ENCODE results near the gene HLA-DPB1. TPM values are rescaled to one million over a fixed set of nuclear protein-coding genes. Genes with fewer than 3 reads are reported as not detected.

The HLA-DPB1 gene
- polyA plus RNA-seq, 1 experiment, result 11.2 TPM

GRCh38 chr6:33117811-33118277, 42.1 kb downstream of the HLA-DPB1 start:
- H3K36me3 ChIP-seq (ENCODE audit: control insufficient read depth, insufficient read depth, low read length), result no peaks in the 10 kb centered on the region
- no peak for TF ChIP-seq CTCF (IDR thresholded peaks at IDR 0.05; ENCODE audit: insufficient read depth, low read depth, low read length)
- DNase-seq (ENCODE audit: low read depth), result no peak
- no peak overlapping the region for H3K4me3 ChIP-seq (ENCODE audit: low read depth, low read length)
- ChIA-PET POLR2A (no interaction called here), CTCF (interaction anchor here (0.9 to 4.3 kb wide), 9 partner anchors 11 to 131 kb away, joined by 3 to 27 read pairs (median 11); no protein-coding TSS in a partner anchor)
- H3K27me3 ChIP-seq (ENCODE audit: control insufficient read depth, insufficient read depth, low read length), result peaks cover 39% of the 10 kb centered on the region

GRCh38 chr6:33118525-33119123, 42.8 kb downstream of the HLA-DPB1 start:
- TF ChIP-seq CTCF (IDR thresholded peaks at IDR 0.05; ENCODE audit: insufficient read depth, low read depth, low read length), result peak; percentile 65
- ChIA-PET POLR2A (no interaction called here), CTCF (interaction anchor here (0.8 to 4.3 kb wide), 16 partner anchors 10 to 181 kb away, joined by 3 to 33 read pairs (median 4); no protein-coding TSS in a partner anchor)
- H3K4me3 ChIP-seq (ENCODE audit: low read depth, low read length), result no peak overlapping the region
- DNase-seq (ENCODE audit: low read depth), result no peak
- H3K36me3 ChIP-seq (ENCODE audit: control insufficient read depth, insufficient read depth, low read length), result no peaks in the 10 kb centered on the region
- peaks cover 32% of the 10 kb centered on the region for H3K27me3 ChIP-seq (ENCODE audit: control insufficient read depth, insufficient read depth, low read length)

DNA sequence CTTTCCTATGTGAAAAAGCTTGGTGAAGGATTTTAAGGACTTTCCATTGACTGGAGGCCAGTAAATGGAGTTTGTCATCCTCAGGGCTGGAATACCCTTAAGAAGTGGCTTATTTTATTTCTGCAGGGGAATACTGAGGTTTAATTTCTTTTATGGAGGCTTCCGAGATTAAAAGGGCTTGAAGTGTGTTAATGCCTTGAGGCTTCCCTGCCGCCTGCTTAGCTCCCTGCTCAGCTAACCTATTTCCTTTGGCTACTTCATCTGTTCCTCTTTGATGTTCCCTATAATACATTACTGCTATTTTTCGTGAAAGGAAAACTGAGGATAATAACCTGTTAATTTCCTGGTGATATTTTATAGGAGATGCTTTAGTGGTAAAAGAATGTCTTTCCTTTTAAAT, 44.2 kb downstream of the HLA-DPB1 start:
- DNase-seq (ENCODE audit: low read depth), result no peak
- TF ChIP-seq CTCF (IDR thresholded peaks at IDR 0.05; ENCODE audit: insufficient read depth, low read depth, low read length), result no peak
- peaks cover 27% of the 10 kb centered on the region for H3K27me3 ChIP-seq (ENCODE audit: control insufficient read depth, insufficient read depth, low read length)
- no peaks in the 10 kb centered on the region for H3K36me3 ChIP-seq (ENCODE audit: control insufficient read depth, insufficient read depth, low read length)
- no peak overlapping the region for H3K4me3 ChIP-seq (ENCODE audit: low read depth, low read length)
- ChIA-PET POLR2A (no interaction called here), CTCF (interaction anchor here (0.6 to 4.3 kb wide), 17 partner anchors 13 to 264 kb away, joined by 3 to 33 read pairs (median 5); no protein-coding TSS in a partner anchor)

GRCh38 chr6:33123181-33123580, 47.4 kb downstream of the HLA-DPB1 start:
- H3K4me3 ChIP-seq (ENCODE audit: low read depth, low read length), result no peak overlapping the region
- no peak for TF ChIP-seq CTCF (IDR thresholded peaks at IDR 0.05; ENCODE audit: insufficient read depth, low read depth, low read length)
- peaks cover 3% of the 10 kb centered on the region for H3K27me3 ChIP-seq (ENCODE audit: control insufficient read depth, insufficient read depth, low read length)
- no peak for DNase-seq (ENCODE audit: low read depth)
- H3K36me3 ChIP-seq (ENCODE audit: control insufficient read depth, insufficient read depth, low read length), result no peaks in the 10 kb centered on the region
- CTCF ChIA-PET, result interaction anchor here (0.9 to 1.8 kb wide), 4 partner anchors 11 to 125 kb away, joined by 3 to 7 read pairs (median 3); no protein-coding TSS in a partner anchor
- POLR2A ChIA-PET, result no interaction called here

- H3K4me3 ChIP-seq (ENCODE audit: low read depth, low read length), result no peak overlapping the region
- TF ChIP-seq CTCF (IDR thresholded peaks at IDR 0.05; ENCODE audit: insufficient read depth, low read depth, low read length), result peak; percentile 36
- no peaks in the 10 kb centered on the region for H3K36me3 ChIP-seq (ENCODE audit: control insufficient read depth, insufficient read depth, low read length)
- no peak for DNase-seq (ENCODE audit: low read depth)
- CTCF ChIA-PET, result interaction anchor here (0.7 to 3.4 kb wide), 8 partner anchors 10 to 124 kb away, joined by 3 to 14 read pairs (median 5); partner anchors contain the start of gene HSD17B8
- peaks cover 6% of the 10 kb centered on the region for H3K27me3 ChIP-seq (ENCODE audit: control insufficient read depth, insufficient read depth, low read length)
- POLR2A ChIA-PET, result no interaction called here
Observed at GRCh38 chr6:33123732-33124524, 48.1 kb downstream of the HLA-DPB1 start.

All from BJ (cell line).